Karpas-422 (cell line): ENCODE measurements around the gene KRT39. TPM values are rescaled to one million over a fixed set of nuclear protein-coding genes. Genes with fewer than 3 reads are reported as not detected.
"Not testable (repeated sequence)": the region's sequence is repeated elsewhere in the genome, so short reads cannot be mapped to it uniquely, and the experiment has no call there.

Experiments used
- DNase-seq: peaks from one replicate; pipeline ENCODE4 v3.0.0-alpha.2; 2015
- H2AFZ ChIP-seq: fragments of 200-600 bp; sonication (generic); 2 replicates; pipeline ENCODE4 v1.6.1; 2014; ENCODE audit warnings: antibody characterized with exemption, low read length, mixed read lengths
- H3K27ac ChIP-seq: fragments of 200-600 bp; sonication (generic); 2 replicates; pipeline ENCODE4 v1.5.1; 2014; ENCODE audit warnings: mild to moderate bottlenecking, low read length, moderate library complexity
- H3K27me3 ChIP-seq: fragments of 200-600 bp; sonication (generic); 2 replicates; pipeline ENCODE4 v1.6.1; 2014; ENCODE audit warnings: low read length, mixed read lengths
- H3K36me3 ChIP-seq: fragments of 200-600 bp; sonication (generic); 2 replicates; pipeline ENCODE4 v1.6.1; 2014; ENCODE audit warnings: low read length, mixed read lengths; ENCODE audit not compliant: insufficient read depth
- H3K4me1 ChIP-seq: fragments of 200-600 bp; sonication (generic); 2 replicates; pipeline ENCODE4 v1.6.1; 2014; ENCODE audit warnings: mild to moderate bottlenecking, low read length, mixed read lengths
- H3K4me2 ChIP-seq: fragments of 200-600 bp; sonication (generic); 2 replicates; pipeline ENCODE4 v1.6.1; 2014; ENCODE audit warnings: low read length, low read depth, mild to moderate bottlenecking; ENCODE audit not compliant: poor library complexity, severe bottlenecking
- H3K4me3 ChIP-seq: fragments of 200-600 bp; sonication (generic); 2 replicates; pipeline ENCODE4 v1.5.1; 2014; ENCODE audit warnings: mild to moderate bottlenecking, antibody characterized with exemption, low read length, mixed read lengths
- H3K79me2 ChIP-seq: fragments of 200-600 bp; sonication (generic); 2 replicates; pipeline ENCODE4 v1.6.1; 2014; ENCODE audit warnings: mild to moderate bottlenecking, low read length, mixed read lengths
- H3K9ac ChIP-seq: fragments of 200-600 bp; sonication (generic); 2 replicates; pipeline ENCODE4 v1.6.0; 2014; ENCODE audit warnings: low read length
- H3K9me2 ChIP-seq: fragments of 200-600 bp; sonication (generic), shearing (Covaris generic); replicated peaks from 2 replicates; pipeline ENCODE4 v1.6.0; 2014; ENCODE audit warnings: mild to moderate bottlenecking, low read length, moderate library complexity; ENCODE audit not compliant: insufficient read depth
- H3K9me3 ChIP-seq: fragments of 300-700, 200-600 bp; sonication (generic); 2 replicates; pipeline ENCODE4 v1.6.1; 2014; ENCODE audit warnings: low read length, mixed read lengths
- H4K20me1 ChIP-seq: fragments of 200-600 bp; sonication (generic); 2 replicates; pipeline ENCODE4 v1.6.1; 2014; ENCODE audit warnings: mild to moderate bottlenecking, antibody characterized with exemption, low read length, low read depth; ENCODE audit not compliant: insufficient read depth
- total RNA-seq: library from RNA; depleted of rRNA; stranded (reverse); fragments of >200 nt; shearing (Covaris generic); gene quantifications from 2 replicates; pipeline ENCODE4 v1.2.3, GENCODE V29; 2014; ENCODE audit warnings: low replicate concordance

Gene KRT39
- total RNA-seq, 1 experiment from 2014 or later = not detected

DNA sequence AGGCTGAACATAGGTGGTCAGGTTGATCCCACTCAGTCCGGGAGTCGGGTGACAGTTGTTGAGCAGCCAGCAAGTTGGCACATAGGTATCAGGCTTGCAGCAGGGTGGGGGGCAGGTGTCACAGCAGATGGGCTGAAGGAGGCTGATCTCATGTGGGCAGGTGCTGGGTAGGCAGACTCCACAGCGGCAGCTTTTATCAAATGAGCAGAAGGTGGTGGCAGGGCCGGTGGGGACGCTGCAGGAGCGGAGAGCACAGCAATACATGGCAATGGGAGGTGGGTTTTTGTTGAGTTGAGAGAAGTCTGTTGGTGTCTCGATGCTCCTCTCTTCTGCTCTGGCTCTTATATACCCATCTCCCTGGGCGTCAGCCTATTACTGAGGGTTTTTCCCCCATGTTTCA is 42.1 kb upstream of the KRT39 start, which contains the start of gene KRTAP3-1:
Gene KRTAP3-1, minus strand, starts transcription at position 318 of the 400 bp plus-strand sequence. Its CDS starts 54 bp downstream, at position 264.
- Histone ChIP-seq H3K4me3 (no peak within 1 kb of the TSS), H3K27me3 (no peaks in the 10 kb centered on the region), H3K79me2 (no peaks in the 10 kb centered on the region), H3K4me1 (no peaks in the 10 kb centered on the region), H4K20me1 (no peaks in the 10 kb centered on the region), H3K9me2 (no peaks in the 10 kb centered on the region), H3K9ac (no peak within 1 kb of the TSS), H2AFZ (no peak within 1 kb of the TSS), H3K36me3 (no peaks in the 10 kb centered on the region), H3K9me3 (no peaks in the 10 kb centered on the region), H3K27ac (no peak within 1 kb of the TSS), H3K4me2 (no peak within 1 kb of the TSS)
- no peak for DNase-seq

DNA sequence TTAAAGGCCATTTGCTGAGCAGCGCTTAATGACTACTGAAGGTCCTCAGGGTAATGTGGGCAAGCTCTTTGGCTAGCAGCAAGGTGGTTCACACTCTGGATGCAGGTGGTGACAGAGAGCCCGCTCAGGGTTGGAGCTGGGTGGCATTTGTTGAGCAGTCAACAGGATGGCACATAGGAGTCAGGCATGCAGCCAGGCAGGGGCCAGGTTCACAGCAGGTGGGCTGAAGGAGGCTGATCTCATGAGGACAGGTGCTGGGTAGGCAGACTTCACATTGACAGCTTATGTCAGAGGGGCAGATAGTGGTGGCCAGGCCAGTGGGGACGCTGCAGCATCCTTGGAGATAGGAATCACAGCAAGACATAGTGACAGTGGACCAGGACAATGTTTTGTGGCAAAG is 37.6 kb upstream of the KRT39 start:
- Histone ChIP-seq H3K27ac (no peak overlapping the region), H3K4me3 (no peak overlapping the region), H3K27me3 (no peaks in the 10 kb centered on the region), H4K20me1 (no peaks in the 10 kb centered on the region), H3K9ac (no peak overlapping the region), H3K9me2 (no peaks in the 10 kb centered on the region), H3K9me3 (no peaks in the 10 kb centered on the region), H3K4me2 (no peak overlapping the region), H3K4me1 (no peaks in the 10 kb centered on the region), H2AFZ (no peak overlapping the region), H3K79me2 (no peaks in the 10 kb centered on the region), H3K36me3 (no peaks in the 10 kb centered on the region)
- no peak for DNase-seq

DNA sequence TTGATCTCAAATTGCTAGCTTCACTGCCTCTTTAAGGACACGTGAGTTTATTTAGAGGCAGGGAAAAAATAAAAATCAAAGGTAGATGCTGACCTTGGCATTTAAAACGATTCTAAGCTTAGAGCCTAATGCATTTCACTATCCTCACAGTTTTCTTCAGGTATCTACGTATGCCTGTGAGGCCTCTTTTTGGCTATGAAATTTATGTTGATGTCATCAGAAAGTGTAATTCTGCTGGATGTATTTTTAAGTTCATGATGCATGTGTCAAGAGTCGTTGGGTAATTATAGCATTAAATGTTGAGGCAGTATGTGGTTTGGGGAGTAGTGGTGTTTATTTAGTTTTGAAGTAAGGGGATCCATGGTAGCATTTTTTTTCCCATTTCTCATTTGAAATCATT is 37.2 kb upstream of the KRT39 start:
- H2AFZ ChIP-seq = no peak overlapping the region
- no peaks in the 10 kb centered on the region for H3K27me3 ChIP-seq
- H3K27ac ChIP-seq = no peak overlapping the region
- H3K9ac ChIP-seq = no peak overlapping the region
- H3K4me1 ChIP-seq = no peaks in the 10 kb centered on the region
- no peaks in the 10 kb centered on the region for H3K9me3 ChIP-seq
- no peaks in the 10 kb centered on the region for H3K9me2 ChIP-seq
- no peaks in the 10 kb centered on the region for H3K36me3 ChIP-seq
- no peak overlapping the region for H3K4me3 ChIP-seq
- no peak for DNase-seq
- H4K20me1 ChIP-seq = no peaks in the 10 kb centered on the region
- H3K79me2 ChIP-seq = no peaks in the 10 kb centered on the region
- no peak overlapping the region for H3K4me2 ChIP-seq

- no peak overlapping the region for H3K9ac ChIP-seq
These were observed 36.1 kb upstream of the KRT39 start for GRCh38 chr17:41002814-41003213.

DNA sequence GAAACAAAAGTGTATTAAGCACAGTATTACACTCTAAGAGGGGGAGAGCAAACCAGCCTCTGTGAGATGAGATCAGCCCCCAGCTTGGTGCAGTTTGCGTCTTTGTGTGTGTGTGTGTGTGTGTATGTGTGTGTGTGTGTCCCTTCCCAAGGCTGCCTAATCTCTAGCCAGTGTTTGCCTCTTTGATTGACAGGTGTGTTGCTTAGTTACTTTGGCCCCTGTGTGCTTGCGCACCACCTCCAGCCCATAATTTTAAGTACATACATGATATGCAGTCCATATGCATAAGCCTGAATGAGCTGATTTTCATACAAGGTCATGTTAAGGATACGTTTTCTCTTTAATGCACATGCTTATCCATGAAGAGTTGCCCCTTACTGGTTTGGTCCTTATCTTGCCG is 35.0 kb upstream of the KRT39 start:
- Histone ChIP-seq H4K20me1 (no peaks in the 10 kb centered on the region), H3K27me3 (no peaks in the 10 kb centered on the region), H3K4me1 (no peaks in the 10 kb centered on the region), H3K4me2 (no peak overlapping the region), H3K36me3 (no peaks in the 10 kb centered on the region), H3K9me2 (no peaks in the 10 kb centered on the region), H3K4me3 (no peak overlapping the region), H2AFZ (no peak overlapping the region), H3K79me2 (no peaks in the 10 kb centered on the region), H3K9ac (no peak overlapping the region), H3K27ac (no peak overlapping the region), H3K9me3 (no peaks in the 10 kb centered on the region)
- DNase-seq = no peak

More at GRCh38 chr17:41002814-41003213, 36.1 kb upstream of the KRT39 start:
- Histone ChIP-seq H3K36me3 (no peaks in the 10 kb centered on the region), H3K4me1 (no peaks in the 10 kb centered on the region), H2AFZ (no peak overlapping the region), H3K9me3 (no peaks in the 10 kb centered on the region), H3K9me2 (no peaks in the 10 kb centered on the region), H3K79me2 (no peaks in the 10 kb centered on the region), H3K4me2 (no peak overlapping the region), H3K27ac (no peak overlapping the region), H3K27me3 (no peaks in the 10 kb centered on the region), H4K20me1 (no peaks in the 10 kb centered on the region), H3K4me3 (no peak overlapping the region)
- DNase-seq = no peak

DNA sequence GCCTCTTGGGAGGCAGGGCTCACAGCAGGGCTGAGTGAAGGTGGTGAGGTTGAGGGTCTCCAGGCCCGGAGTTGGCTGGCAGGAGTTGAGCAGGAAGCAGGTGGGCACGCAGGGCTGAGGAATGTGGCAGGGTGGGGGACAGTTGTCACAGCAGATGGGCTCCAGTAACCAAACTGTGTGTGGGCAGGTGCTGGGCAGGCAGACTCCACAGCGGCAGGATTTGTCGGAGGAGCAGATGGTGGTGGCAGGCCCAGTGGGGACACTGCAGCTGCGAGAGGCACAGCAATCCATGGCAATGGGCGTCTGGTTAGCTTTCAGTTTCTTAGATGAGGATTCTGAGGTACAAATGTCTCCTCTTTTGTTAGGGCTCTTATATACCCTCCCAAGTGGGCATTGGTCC is 32.8 kb upstream of the KRT39 start, which contains the start of gene KRTAP3-2:
Gene KRTAP3-2, minus strand, starts transcription at position 344 of the 400 bp plus-strand sequence. Its CDS starts 53 bp downstream, at position 291.
- H3K36me3 ChIP-seq = not testable (repeated sequence)

GRCh38 chr17:40997361-40997760 is 30.6 kb upstream of the KRT39 start:
- Histone ChIP-seq H4K20me1 (no peaks in the 10 kb centered on the region), H3K36me3 (no peaks in the 10 kb centered on the region), H3K4me2 (no peak overlapping the region), H3K27ac (no peak overlapping the region), H3K9me2 (no peaks in the 10 kb centered on the region), H3K4me3 (no peak overlapping the region), H3K9ac (no peak overlapping the region), H3K79me2 (no peaks in the 10 kb centered on the region), H3K9me3 (no peaks in the 10 kb centered on the region), H3K27me3 (no peaks in the 10 kb centered on the region; the same call in 1 of the 2 replicates), H3K4me1 (no peaks in the 10 kb centered on the region), H2AFZ (no peak overlapping the region)
- no peak for DNase-seq

More for the DNA sequence above, 32.8 kb upstream of the KRT39 start, which contains the start of gene KRTAP3-2:
- H2AFZ ChIP-seq, H3K9ac ChIP-seq, H3K4me2 ChIP-seq, H3K9me3 ChIP-seq, H3K79me2 ChIP-seq, H3K27me3 ChIP-seq, H3K4me3 ChIP-seq, H3K9me2 ChIP-seq, H3K4me1 ChIP-seq, H4K20me1 ChIP-seq, DNase-seq, H3K27ac ChIP-seq: not testable (repeated sequence)

DNA sequence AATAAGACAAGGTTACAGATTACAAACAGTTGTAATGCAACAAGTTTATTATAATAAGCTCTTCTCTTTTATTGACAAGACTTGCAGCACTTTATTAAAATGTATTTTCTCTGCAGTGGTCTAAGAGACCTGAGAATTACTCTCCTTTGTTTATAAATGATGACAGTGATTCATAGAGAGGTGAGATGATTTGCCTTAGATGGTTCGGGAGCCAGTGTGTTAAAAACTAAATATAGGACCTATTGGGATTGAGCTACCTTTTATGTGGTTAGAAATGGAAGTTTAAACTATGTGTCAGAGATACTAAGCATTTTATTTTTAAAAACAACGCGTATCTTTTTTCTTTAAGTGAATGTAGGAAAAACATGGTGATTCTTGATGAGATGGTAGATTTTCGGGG is 30.1 kb upstream of the KRT39 start:
- DNase-seq = no peak
- H3K9ac ChIP-seq = no peak overlapping the region
- no peaks in the 10 kb centered on the region for H3K79me2 ChIP-seq
- H4K20me1 ChIP-seq = no peaks in the 10 kb centered on the region
- no peak overlapping the region for H3K4me2 ChIP-seq
- H3K27ac ChIP-seq = no peak overlapping the region
- H3K4me1 ChIP-seq = no peaks in the 10 kb centered on the region
- no peak overlapping the region for H3K4me3 ChIP-seq
- H3K36me3 ChIP-seq = no peaks in the 10 kb centered on the region
- no peaks in the 10 kb centered on the region; the same call in 1 of the 2 replicates for H3K27me3 ChIP-seq
- no peaks in the 10 kb centered on the region for H3K9me3 ChIP-seq
- H2AFZ ChIP-seq = no peak overlapping the region
- no peaks in the 10 kb centered on the region for H3K9me2 ChIP-seq

DNA sequence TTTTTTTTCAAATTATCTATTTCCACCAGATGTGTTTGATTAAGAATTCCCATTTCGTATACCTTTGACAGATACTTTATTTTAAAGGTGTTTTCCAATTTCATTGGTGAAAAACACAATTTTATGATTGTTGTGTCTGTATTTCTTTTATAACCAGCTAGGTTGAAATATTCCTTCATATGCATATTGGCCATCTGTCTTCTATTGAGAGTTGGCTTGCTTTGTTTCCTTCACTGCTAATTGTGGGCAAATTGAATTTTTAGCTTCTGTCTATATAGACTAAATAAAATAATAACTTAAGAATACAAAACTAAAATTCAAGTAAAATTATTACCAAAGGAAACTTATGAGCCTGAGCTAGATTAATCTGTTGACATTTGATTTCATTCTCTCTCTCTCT is 28.4 kb upstream of the KRT39 start:
- Histone ChIP-seq H3K4me3 (no peak overlapping the region), H3K79me2 (no peaks in the 10 kb centered on the region), H3K27ac (no peak overlapping the region)

More for the DNA sequence above, 28.4 kb upstream of the KRT39 start:
- no peaks in the 10 kb centered on the region for H3K4me1 ChIP-seq
- no peaks in the 10 kb centered on the region for H3K9me3 ChIP-seq
- H3K9ac ChIP-seq = no peak overlapping the region
- no peaks in the 10 kb centered on the region for H3K9me2 ChIP-seq
- H3K36me3 ChIP-seq = no peaks in the 10 kb centered on the region
- H2AFZ ChIP-seq = no peak overlapping the region
- no peaks in the 10 kb centered on the region; the same call in 1 of the 2 replicates for H3K27me3 ChIP-seq
- H4K20me1 ChIP-seq = no peaks in the 10 kb centered on the region
- H3K4me2 ChIP-seq = no peak overlapping the region
- no peak for DNase-seq
